OCI-LY7 (cell line): ENCODE data around the gene CFAP119. TPM values are rescaled to one million over a fixed set of nuclear protein-coding genes. Genes with fewer than 3 reads are reported as not detected.

Source experiments
- BruUV-seq: library from RNA; stranded (reverse); fragments of 400-500 nt; replicated peaks from 2 replicates; lab custom pipeline; 2021; lab: Mats Ljungman, UMichigan
- CTCF ChIA-PET: fragments of 300-600 bp; sonication (Branson Sonifier 250); formaldehyde crosslinking; loops from one replicate; lab custom pipeline; 2022; ENCODE audit warnings: antibody characterized with exemption; ENCODE audit not compliant: unreplicated experiment; lab: Charles Lee
- POLR2A ChIA-PET: fragments of 300-600 bp; sonication (Branson Sonifier 250); formaldehyde crosslinking; loops from one replicate; lab custom pipeline; 2022; ENCODE audit warnings: antibody characterized with exemption; lab: Charles Lee
- DNase-seq: peaks from one replicate; pipeline ENCODE4 v3.0.0-alpha.2; 2015; ENCODE audit warnings: low spot score
- H2AFZ ChIP-seq: fragments of 200-600 bp; sonication (generic), shearing (Covaris generic); 2 replicates; pipeline ENCODE4 v1.6.1; 2014; ENCODE audit warnings: mild to moderate bottlenecking, antibody characterized with exemption, low read length, moderate library complexity
- H3K27ac ChIP-seq: fragments of 200-600 bp; sonication (generic); 2 replicates; pipeline ENCODE4 v1.5.1; 2014; ENCODE audit warnings: mixed run types, low read depth, mild to moderate bottlenecking, moderate library complexity, low read length, inconsistent platforms; ENCODE audit not compliant: poor library complexity, severe bottlenecking
- H3K36me3 ChIP-seq: fragments of 200-600 bp; sonication (generic); 2 replicates; pipeline ENCODE4 v1.6.1; 2014; ENCODE audit warnings: mild to moderate bottlenecking, antibody characterized with exemption, low read length, moderate library complexity, mixed read lengths; ENCODE audit not compliant: insufficient read depth
- H3K4me1 ChIP-seq: fragments of 200-600 bp; sonication (generic); 2 replicates; pipeline ENCODE4 v1.5.1; 2014; ENCODE audit warnings: mild to moderate bottlenecking, low read length; ENCODE audit not compliant: insufficient read depth, poor library complexity, severe bottlenecking
- H3K4me2 ChIP-seq: fragments of 200-600 bp; sonication (generic); 2 replicates; pipeline ENCODE4 v1.6.1; 2014; ENCODE audit warnings: mild to moderate bottlenecking, low read length
- H3K4me3 ChIP-seq: fragments of 200-600 bp; sonication (generic); 2 replicates; pipeline ENCODE4 v1.5.1; 2014; ENCODE audit warnings: mild to moderate bottlenecking, low read depth, low read length; ENCODE audit not compliant: poor library complexity, severe bottlenecking
- H3K79me2 ChIP-seq: fragments of 200-600 bp; sonication (generic); 2 replicates; pipeline ENCODE4 v1.6.1; 2016; ENCODE audit warnings: low read depth, mild to moderate bottlenecking, low read length, moderate library complexity, mixed read lengths; ENCODE audit not compliant: insufficient read depth
- H3K9me2 ChIP-seq: fragments of 200-600 bp; sonication (generic); 2 replicates; pipeline ENCODE4 v1.6.1; 2016; ENCODE audit warnings: mild to moderate bottlenecking, low read length, mixed read lengths; ENCODE audit not compliant: insufficient read depth
- H3K9me3 ChIP-seq: fragments of 200-600 bp; sonication (generic); 2 replicates; pipeline ENCODE4 v1.6.1; 2014; ENCODE audit warnings: mild to moderate bottlenecking, mixed run types, low read length, mixed read lengths
- H4K20me1 ChIP-seq: fragments of 200-600 bp; sonication (generic); 2 replicates; pipeline ENCODE4 v1.6.1; 2014; ENCODE audit warnings: mild to moderate bottlenecking, antibody characterized with exemption, low read length, moderate library complexity, mixed read lengths; ENCODE audit not compliant: insufficient read depth
- CTCF ChIP-seq: fragments of 200-600 bp; sonication (generic); conservative IDR thresholded peaks from 2 replicates; pipeline ENCODE4 v1.5.1; 2014; ENCODE audit warnings: mild to moderate bottlenecking, antibody characterized with exemption, low read length, moderate library complexity, mixed read lengths
- EZH2phosphoT487 ChIP-seq: fragments of 200-600 bp; sonication (generic); IDR thresholded peaks from 2 replicates; pipeline ENCODE4 v1.6.1; 2018; ENCODE audit warnings: low read depth, borderline replicate concordance, mild to moderate bottlenecking, mixed run types, antibody characterized with exemption, low read length, moderate library complexity, mixed read lengths
- intact Hi-C: fragments of 100-400 bp; cut with micrococcal nuclease; formaldehyde crosslinking; loops from one replicate; pipeline ENCODE4 v1.10.0; 2022; ENCODE audit not compliant: unreplicated experiment
- total RNA-seq, 2 experiments: library from RNA; depleted of rRNA in 1 of 2; stranded (reverse); fragments of >200 nt in 1 of 2; shearing (Covaris generic) in 1 of 2; gene quantifications; 2 replicates each; pipeline ENCODE4 v1.2.3, GENCODE V29; 2014 to 2022

CFAP119 gene
- total RNA-seq, 2 experiments from 2014 or later = 25.0 to 27.4 TPM

GRCh38 chr16:30783280-30784109 lies 21.6 kb upstream of the CFAP119 start:
- Histone ChIP-seq H3K36me3 (no peaks in the 10 kb centered on the region), H3K79me2 (no peaks in the 10 kb centered on the region), H3K4me3 (no peak overlapping the region), H3K27ac (no peak overlapping the region), H3K4me1 (peaks cover 10% of the 10 kb centered on the region), H4K20me1 (no peaks in the 10 kb centered on the region; the same call in 1 of the 2 replicates), H3K4me2 (no peak overlapping the region), H2AFZ (no peak overlapping the region), H3K9me2 (no peaks in the 10 kb centered on the region), H3K9me3 (no peaks in the 10 kb centered on the region)
- no TSS peak for BruUV-seq
- POLR2A ChIA-PET = interaction anchor here (1.9 kb wide), 1 partner anchor 10 kb away, joined by 4 read pairs; no protein-coding TSS in a partner anchor
- CTCF ChIA-PET = no interaction called here
- TF ChIP-seq EZH2phosphoT487 (no peak), CTCF (no peak)
- intact Hi-C loops = no loop called here
- DNase-seq = no peak

- Histone ChIP-seq H3K4me2 (no peak overlapping the region), H3K9me2 (no peaks in the 10 kb centered on the region), H2AFZ (no peak overlapping the region), H4K20me1 (no peaks in the 10 kb centered on the region; the same call in 1 of the 2 replicates), H3K9me3 (no peaks in the 10 kb centered on the region), H3K4me3 (no peak overlapping the region), H3K36me3 (no peaks in the 10 kb centered on the region), H3K79me2 (no peaks in the 10 kb centered on the region), H3K27ac (no peak overlapping the region), H3K4me1 (peaks cover 10% of the 10 kb centered on the region)
- TF ChIP-seq CTCF (no peak), EZH2phosphoT487 (no peak)
- CTCF ChIA-PET = no interaction called here
- POLR2A ChIA-PET = interaction anchor here (1.9 kb wide), 1 partner anchor 10 kb away, joined by 4 read pairs; no protein-coding TSS in a partner anchor
- intact Hi-C loops = no loop called here
- no peak for DNase-seq
- BruUV-seq = no TSS peak
Observed at GRCh38 chr16:30782486-30783279, 20.8 kb upstream of the CFAP119 start.
